PC-9 (cell line): ENCODE results near the gene SPINK6.

Source experiments
- EZH2 ChIP-seq: fragments of 200-600 bp; sonication (generic); IDR thresholded peaks from 2 replicates; pipeline ENCODE4 v1.8.0; 2017; ENCODE audit warnings: antibody characterized with exemption, low read depth
- TF ChIP-seq, protein P1 (sequence below): fragments of 200-600 bp; sonication (generic); conservative IDR thresholded peaks from 2 replicates; pipeline ENCODE4 v1.6.1; 2017; ENCODE audit warnings: mixed run types, antibody characterized with exemption, mild to moderate bottlenecking, moderate library complexity

DNA sequence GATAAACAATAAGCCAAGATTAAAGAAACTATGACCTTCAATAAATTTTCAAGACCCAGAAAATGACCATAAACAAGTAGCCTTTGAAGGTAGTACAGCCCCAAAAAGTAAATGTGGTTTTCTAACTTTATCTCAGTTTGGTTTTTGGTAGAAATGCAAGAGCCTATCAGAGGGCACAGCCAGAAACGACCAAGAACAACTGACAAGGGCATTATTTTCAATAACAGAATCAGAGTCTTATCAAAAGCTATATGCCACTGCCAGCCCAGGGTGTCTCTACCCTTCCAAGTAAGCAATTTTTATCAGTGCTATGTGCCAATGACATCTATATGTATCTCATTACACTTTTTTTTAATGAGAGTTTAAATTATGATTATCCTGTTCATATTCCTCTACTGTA lies 11.8 kb upstream of the SPINK6 start:
- TF ChIP-seq, protein P1, sequence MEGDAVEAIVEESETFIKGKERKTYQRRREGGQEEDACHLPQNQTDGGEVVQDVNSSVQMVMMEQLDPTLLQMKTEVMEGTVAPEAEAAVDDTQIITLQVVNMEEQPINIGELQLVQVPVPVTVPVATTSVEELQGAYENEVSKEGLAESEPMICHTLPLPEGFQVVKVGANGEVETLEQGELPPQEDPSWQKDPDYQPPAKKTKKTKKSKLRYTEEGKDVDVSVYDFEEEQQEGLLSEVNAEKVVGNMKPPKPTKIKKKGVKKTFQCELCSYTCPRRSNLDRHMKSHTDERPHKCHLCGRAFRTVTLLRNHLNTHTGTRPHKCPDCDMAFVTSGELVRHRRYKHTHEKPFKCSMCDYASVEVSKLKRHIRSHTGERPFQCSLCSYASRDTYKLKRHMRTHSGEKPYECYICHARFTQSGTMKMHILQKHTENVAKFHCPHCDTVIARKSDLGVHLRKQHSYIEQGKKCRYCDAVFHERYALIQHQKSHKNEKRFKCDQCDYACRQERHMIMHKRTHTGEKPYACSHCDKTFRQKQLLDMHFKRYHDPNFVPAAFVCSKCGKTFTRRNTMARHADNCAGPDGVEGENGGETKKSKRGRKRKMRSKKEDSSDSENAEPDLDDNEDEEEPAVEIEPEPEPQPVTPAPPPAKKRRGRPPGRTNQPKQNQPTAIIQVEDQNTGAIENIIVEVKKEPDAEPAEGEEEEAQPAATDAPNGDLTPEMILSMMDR = no peak
- no peak for TF ChIP-seq EZH2
